OCI-LY1 (cell line): ENCODE results near the gene TNS3.

Source experiments
- H2AFZ ChIP-seq: fragments of 200-600 bp; sonication (generic), shearing (Covaris generic); 2 replicates; pipeline ENCODE4 v1.6.0; 2014; ENCODE audit warnings: antibody characterized with exemption, mild to moderate bottlenecking, low read length
- H3F3A ChIP-seq: fragments of 200-600 bp; sonication (generic), shearing (Covaris generic); 2 replicates; pipeline ENCODE4 v1.6.0; 2014; ENCODE audit warnings: mild to moderate bottlenecking, antibody characterized with exemption, low read length, moderate library complexity; ENCODE audit not compliant: insufficient read depth
- H3K27ac ChIP-seq: fragments of 200-600 bp; sonication (generic); 2 replicates; pipeline ENCODE4 v1.5.1; 2014; ENCODE audit warnings: low read length, mixed run types, mild to moderate bottlenecking, low read depth; ENCODE audit not compliant: poor library complexity, severe bottlenecking
- H3K27me3 ChIP-seq: fragments of 200-600 bp; sonication (generic); 2 replicates; pipeline ENCODE4 v1.6.0; 2014; ENCODE audit warnings: antibody characterized with exemption, mild to moderate bottlenecking, low read length, moderate library complexity; ENCODE audit not compliant: insufficient read depth
- H3K36me3 ChIP-seq: fragments of 200-600 bp; sonication (generic); 2 replicates; pipeline ENCODE4 v1.6.1; 2014; ENCODE audit warnings: mild to moderate bottlenecking, antibody characterized with exemption, low read length, moderate library complexity, mixed read lengths; ENCODE audit not compliant: insufficient read depth
- H3K4me1 ChIP-seq: fragments of 200-600 bp; sonication (generic); 2 replicates; pipeline ENCODE4 v1.5.1; 2014; ENCODE audit warnings: mild to moderate bottlenecking, low read length, moderate library complexity; ENCODE audit not compliant: insufficient read depth, severe bottlenecking
- H3K4me2 ChIP-seq: fragments of 200-600 bp; sonication (generic), shearing (Covaris generic); 2 replicates; pipeline ENCODE4 v1.6.1; 2014; ENCODE audit warnings: low read length
- H3K4me3 ChIP-seq: fragments of 200-600 bp; sonication (generic); 2 replicates; pipeline ENCODE4 v1.5.1; 2014; ENCODE audit warnings: low read length, low read depth, mild to moderate bottlenecking, mixed read lengths; ENCODE audit not compliant: poor library complexity, severe bottlenecking
- H3K79me2 ChIP-seq: fragments of 200-600 bp; shearing (Covaris generic); 2 replicates; pipeline ENCODE4 v1.6.1; 2016; ENCODE audit warnings: mixed run types, low read length, mixed read lengths; ENCODE audit not compliant: insufficient read depth
- H3K9ac ChIP-seq: fragments of 200-600 bp; sonication (generic), shearing (Covaris generic); 2 replicates; pipeline ENCODE4 v1.6.1; 2014; ENCODE audit warnings: mild to moderate bottlenecking, low read length, mixed read lengths
- H3K9me2 ChIP-seq: fragments of 200-600 bp; sonication (generic), shearing (Covaris generic); 2 replicates; pipeline ENCODE4 v1.6.1; 2014; ENCODE audit warnings: low read depth, mild to moderate bottlenecking, low read length, mixed read lengths
- H3K9me3 ChIP-seq: fragments of 200-600 bp; shearing (Covaris generic); 2 replicates; pipeline ENCODE4 v1.6.1; 2014; ENCODE audit warnings: low read length, mixed read lengths
- H4K20me1 ChIP-seq: fragments of 200-600 bp; sonication (generic), shearing (Covaris generic); 2 replicates; pipeline ENCODE4 v1.6.0; 2016; ENCODE audit warnings: mild to moderate bottlenecking, low read length; ENCODE audit not compliant: insufficient read depth
- EZH2 ChIP-seq: fragments of 200-600 bp; sonication (generic), shearing (Covaris generic); IDR thresholded peaks from 2 replicates; pipeline ENCODE4 v1.8.0; 2017; ENCODE audit warnings: borderline replicate concordance, mixed run types, mild to moderate bottlenecking, antibody characterized with exemption, low read length, moderate library complexity, mixed read lengths
- TF ChIP-seq, protein P1 (sequence below): fragments of 200-600 bp; sonication (generic), shearing (Covaris generic); IDR thresholded peaks from 2 replicates; pipeline ENCODE4 v1.5.1; 2017; ENCODE audit warnings: mild to moderate bottlenecking, antibody characterized with exemption, low read length, moderate library complexity, mixed read lengths

The TNS3 gene

DNA sequence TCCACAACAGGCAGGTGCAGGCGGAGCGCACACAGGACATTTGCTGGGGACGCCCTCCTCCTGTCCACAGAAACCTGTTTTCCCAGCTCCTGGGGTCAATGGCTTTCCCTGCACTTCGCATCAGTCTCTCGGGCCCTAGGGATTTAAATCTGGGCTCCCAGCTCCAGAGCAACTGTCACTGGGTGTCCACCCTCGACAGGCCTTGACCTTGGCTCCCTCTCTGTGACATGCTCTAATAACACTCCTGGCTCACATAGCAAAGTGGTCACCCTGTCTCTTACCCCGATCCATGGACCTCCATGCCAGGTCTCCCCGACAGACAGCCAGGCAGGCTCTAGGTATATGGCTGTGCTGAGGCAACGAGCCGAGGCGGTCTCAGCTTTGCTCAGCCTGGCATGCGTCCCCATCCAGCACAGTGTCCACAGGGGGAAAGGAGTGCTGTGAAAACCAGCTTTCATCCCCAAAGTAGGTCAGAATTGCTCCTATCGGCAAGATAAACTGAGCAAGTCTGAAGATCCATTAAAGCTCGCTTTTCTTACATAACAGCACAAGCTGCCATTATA is 195.6 kb downstream of the TNS3 start:
- Histone ChIP-seq H3K27me3 (no peaks in the 10 kb centered on the region), H3K4me3 (no peak overlapping the region), H3F3A (no peaks in the 10 kb centered on the region), H3K4me2 (no peak overlapping the region), H4K20me1 (no peaks in the 10 kb centered on the region), H3K9me3 (no peaks in the 10 kb centered on the region), H3K36me3 (peaks cover 96% of the 10 kb centered on the region), H3K9me2 (no peaks in the 10 kb centered on the region), H3K9ac (no peak overlapping the region), H3K4me1 (peaks cover 14% of the 10 kb centered on the region), H3K27ac (no peak overlapping the region), H2AFZ (no peak overlapping the region), H3K79me2 (no peaks in the 10 kb centered on the region)
- TF ChIP-seq, protein P1, sequence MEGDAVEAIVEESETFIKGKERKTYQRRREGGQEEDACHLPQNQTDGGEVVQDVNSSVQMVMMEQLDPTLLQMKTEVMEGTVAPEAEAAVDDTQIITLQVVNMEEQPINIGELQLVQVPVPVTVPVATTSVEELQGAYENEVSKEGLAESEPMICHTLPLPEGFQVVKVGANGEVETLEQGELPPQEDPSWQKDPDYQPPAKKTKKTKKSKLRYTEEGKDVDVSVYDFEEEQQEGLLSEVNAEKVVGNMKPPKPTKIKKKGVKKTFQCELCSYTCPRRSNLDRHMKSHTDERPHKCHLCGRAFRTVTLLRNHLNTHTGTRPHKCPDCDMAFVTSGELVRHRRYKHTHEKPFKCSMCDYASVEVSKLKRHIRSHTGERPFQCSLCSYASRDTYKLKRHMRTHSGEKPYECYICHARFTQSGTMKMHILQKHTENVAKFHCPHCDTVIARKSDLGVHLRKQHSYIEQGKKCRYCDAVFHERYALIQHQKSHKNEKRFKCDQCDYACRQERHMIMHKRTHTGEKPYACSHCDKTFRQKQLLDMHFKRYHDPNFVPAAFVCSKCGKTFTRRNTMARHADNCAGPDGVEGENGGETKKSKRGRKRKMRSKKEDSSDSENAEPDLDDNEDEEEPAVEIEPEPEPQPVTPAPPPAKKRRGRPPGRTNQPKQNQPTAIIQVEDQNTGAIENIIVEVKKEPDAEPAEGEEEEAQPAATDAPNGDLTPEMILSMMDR: no peak
- TF ChIP-seq EZH2: no peak

DNA sequence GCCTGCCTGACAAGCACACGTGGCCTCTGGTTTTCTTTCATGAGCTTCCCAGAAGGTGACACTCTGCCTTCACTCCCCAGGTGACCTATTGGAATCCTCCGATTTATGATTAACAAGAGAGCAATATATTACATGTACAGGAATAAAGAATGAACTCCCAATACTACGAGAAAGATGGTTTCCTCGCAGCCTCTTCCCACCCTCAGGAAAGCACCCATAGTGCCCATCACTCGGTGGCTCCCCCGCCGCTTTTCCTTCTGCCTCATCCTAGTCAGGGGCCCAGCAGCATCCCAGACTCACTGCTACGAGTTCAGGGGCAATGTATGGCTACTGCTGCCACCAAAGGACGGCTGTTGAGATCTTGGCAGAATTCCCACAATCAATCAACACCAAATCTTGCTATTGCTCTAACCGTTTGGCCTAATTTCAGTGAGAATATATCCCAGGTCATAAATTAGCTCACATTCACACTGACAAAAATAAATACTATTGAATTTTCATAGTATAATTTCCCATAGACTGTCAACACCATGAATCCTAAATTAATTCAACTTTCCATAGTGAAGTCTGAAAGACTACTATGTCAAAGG is 196.3 kb downstream of the TNS3 start:
- no peaks in the 10 kb centered on the region for H3K27me3 ChIP-seq
- H3K9me2 ChIP-seq: no peaks in the 10 kb centered on the region
- no peak for TF ChIP-seq EZH2
- TF ChIP-seq, protein P1: no peak
- no peaks in the 10 kb centered on the region for H3K79me2 ChIP-seq
- no peak overlapping the region for H3K9ac ChIP-seq
- H3K36me3 ChIP-seq: peaks cover 95% of the 10 kb centered on the region
- no peak overlapping the region for H3K27ac ChIP-seq
- no peaks in the 10 kb centered on the region for H3K9me3 ChIP-seq
- H4K20me1 ChIP-seq: no peaks in the 10 kb centered on the region
- H3F3A ChIP-seq: no peaks in the 10 kb centered on the region
- no peak overlapping the region for H3K4me3 ChIP-seq
- no peak overlapping the region for H3K4me2 ChIP-seq
- peaks cover 9% of the 10 kb centered on the region for H3K4me1 ChIP-seq
- no peak overlapping the region for H2AFZ ChIP-seq

DNA sequence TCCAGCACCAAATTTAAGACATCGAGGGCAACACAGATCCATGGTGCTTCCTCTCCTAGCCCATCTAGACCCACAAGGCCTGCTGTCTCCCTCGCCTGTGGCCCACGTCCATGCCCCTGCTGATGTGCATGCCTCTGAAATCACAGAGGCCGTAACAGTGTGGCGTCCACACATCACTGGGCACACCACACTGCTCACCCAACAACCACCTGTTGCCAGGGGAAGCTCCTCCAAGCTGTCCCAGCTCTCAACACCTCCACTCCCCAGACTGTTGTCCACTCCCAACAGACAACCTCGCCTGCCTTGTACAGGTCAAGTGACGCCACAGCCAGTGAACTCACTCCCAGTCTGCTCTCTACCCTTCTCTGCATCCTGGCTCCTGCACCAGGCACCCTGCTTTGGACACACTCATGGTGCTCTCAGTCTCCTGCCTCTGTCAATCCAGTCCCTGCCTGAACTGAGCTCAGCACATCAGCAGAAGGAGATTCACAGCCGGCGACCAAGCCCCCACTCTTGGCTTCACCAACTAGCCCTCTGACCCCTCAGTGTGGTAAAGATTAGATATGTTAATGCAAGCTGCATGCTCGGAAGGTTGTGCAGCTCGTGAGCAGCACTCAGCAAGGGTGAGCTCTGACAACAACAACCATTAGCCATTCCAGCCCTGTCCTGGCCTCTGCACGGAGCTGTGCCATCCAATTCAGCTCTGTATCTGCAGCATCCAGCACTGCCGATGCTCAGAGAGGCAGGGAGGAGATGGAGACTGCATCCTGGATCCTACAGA is 197.0 kb downstream of the TNS3 start:
- Histone ChIP-seq H4K20me1 (no peaks in the 10 kb centered on the region), H3K4me2 (no peak overlapping the region), H3K4me1 (peaks cover 9% of the 10 kb centered on the region), H3K79me2 (no peaks in the 10 kb centered on the region), H3K27me3 (no peaks in the 10 kb centered on the region), H3K9me2 (no peaks in the 10 kb centered on the region), H3K9me3 (no peaks in the 10 kb centered on the region), H3K36me3 (peaks cover 94% of the 10 kb centered on the region; the same call in 1 of the 2 replicates), H3K9ac (no peak overlapping the region), H3K4me3 (no peak overlapping the region), H3F3A (no peaks in the 10 kb centered on the region), H3K27ac (no peak overlapping the region), H2AFZ (no peak overlapping the region)
- TF ChIP-seq, protein P1: no peak
- no peak for TF ChIP-seq EZH2
